22Rv1 (cell line): Measurements from ENCODE around the gene GBA2.

Experiments
- H3K27ac ChIP-seq: fragments of 450-650 bp; 2 replicates; pipeline ENCODE4 v1.5.1; 2017
- CTCF ChIP-seq: fragments of 450-650 bp; IDR thresholded peaks from 2 replicates; pipeline ENCODE4 v1.5.1; 2017; ENCODE audit warnings: mild to moderate bottlenecking
- ZFX ChIP-seq: fragments of 450-650 bp; IDR thresholded peaks from 2 replicates; pipeline ENCODE4 v1.6.1; 2017; ENCODE audit warnings: antibody characterized with exemption, borderline replicate concordance

Gene GBA2

GRCh38 chr9:35748858-35749514, at the start of gene GBA2, which contains the start of gene RGP1:
Gene GBA2, minus strand, starts transcription at chr9:35749228. Its CDS starts 524 bp downstream, at chr9:35748704.
Gene RGP1, plus strand, starts transcription at chr9:35749287. Its CDS starts 469 bp downstream, at chr9:35749756.
- TF ChIP-seq CTCF, result no peak
- TF ChIP-seq ZFX, result no peak
- peak within 1 kb of the TSS; percentile 92 for H3K27ac ChIP-seq

- TF ChIP-seq CTCF, result no peak
- TF ChIP-seq ZFX, result no peak
- no peak overlapping the region for H3K27ac ChIP-seq
These were observed 48.5 kb upstream of the GBA2 start for GRCh38 chr9:35797311-35798109.

GRCh38 chr9:35795695-35796094, 46.7 kb upstream of the GBA2 start:
- H3K27ac ChIP-seq, result no peak overlapping the region
- TF ChIP-seq CTCF (no peak), ZFX (no peak)

GRCh38 chr9:35793461-35793860, 44.4 kb upstream of the GBA2 start:
- H3K27ac ChIP-seq, result no peak overlapping the region
- TF ChIP-seq CTCF (no peak), ZFX (no peak)

- H3K27ac ChIP-seq, result no peak overlapping the region
- TF ChIP-seq CTCF (no peak), ZFX (no peak)
These were observed 43.8 kb upstream of the GBA2 start for GRCh38 chr9:35792826-35793225.

- H3K27ac ChIP-seq, result no peak overlapping the region
- TF ChIP-seq CTCF, result no peak
- TF ChIP-seq ZFX, result no peak
These were observed 43.2 kb upstream of the GBA2 start for GRCh38 chr9:35792024-35792813.
